Epithelial cell of esophagus (primary cell): ENCODE measurements around the gene TPI1.
A peak's percentile ranks its signal among the peaks of the same experiment; 100 is the strongest.

Source experiments
- DNase-seq: peaks from one replicate; pipeline ENCODE4 v3.0.0; 2010; ENCODE audit warnings: low read depth
- H3K4me3 ChIP-seq: 2 replicates; pipeline ENCODE4 v1.5.1; 2011; ENCODE audit warnings: mild to moderate bottlenecking, low read length, control low read depth
- CTCF ChIP-seq: IDR thresholded peaks from 2 replicates; pipeline ENCODE4 v1.5.1; 2011; ENCODE audit warnings: low read depth, mild to moderate bottlenecking, low read length, control low read depth, inconsistent platforms; ENCODE audit not compliant: insufficient read depth; ENCODE audit errors: missing control alignments

Gene TPI1

GRCh38 chr12:6867413-6868210, at the start of gene TPI1:
TPI1 (plus strand) TSS chr12:6867531; CDS start chr12:6867567, 36 bp downstream.
- peak; percentile 81 for DNase-seq
- peak within 1 kb of the TSS; percentile 88 for H3K4me3 ChIP-seq
- TF ChIP-seq CTCF: no peak

DNA sequence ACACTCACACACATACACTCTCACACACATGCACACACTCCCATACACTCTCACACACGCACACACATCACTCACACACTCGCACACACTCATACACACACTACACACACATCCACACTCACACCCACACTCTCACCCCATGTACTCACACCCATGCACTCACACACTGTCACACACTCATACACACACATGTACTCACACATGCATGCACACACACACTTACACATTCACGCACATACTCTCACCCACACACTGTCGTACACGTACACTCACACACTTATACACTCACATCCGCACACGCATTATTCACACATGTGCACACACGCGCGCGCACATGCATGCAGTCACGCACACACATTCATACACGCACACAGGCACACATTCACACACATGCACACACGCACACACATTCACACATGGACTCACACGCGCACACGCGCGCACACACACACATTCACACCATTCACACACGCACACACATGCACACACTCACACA, 49.6 kb upstream of the TPI1 start:
- no peak overlapping the region for H3K4me3 ChIP-seq
- no peak for TF ChIP-seq CTCF
- DNase-seq: no peak

DNA sequence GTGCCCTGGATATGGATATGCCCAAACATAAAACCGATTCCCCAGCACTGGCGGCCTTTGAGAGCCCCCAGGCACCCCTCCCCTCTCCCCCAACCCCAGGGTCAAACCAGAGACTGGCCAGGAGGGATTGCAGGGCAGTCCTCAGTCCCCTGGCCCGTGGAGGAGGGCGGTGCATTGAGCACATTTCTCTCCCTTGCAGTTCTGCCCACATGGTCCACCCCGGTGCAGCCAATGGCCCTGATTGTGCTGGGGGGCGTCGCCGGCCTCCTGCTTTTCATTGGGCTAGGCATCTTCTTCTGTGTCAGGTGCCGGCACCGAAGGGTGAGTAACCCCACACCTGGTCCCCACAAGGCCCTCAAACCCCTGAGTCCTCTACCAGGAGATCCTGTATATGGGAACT, 49.1 kb upstream of the TPI1 start:
- DNase-seq: no peak
- no peak overlapping the region for H3K4me3 ChIP-seq
- no peak for TF ChIP-seq CTCF

- no peak overlapping the region for H3K4me3 ChIP-seq
- TF ChIP-seq CTCF: no peak
- no peak for DNase-seq
These were observed 48.7 kb upstream of the TPI1 start for GRCh38 chr12:6818645-6819044.

DNA sequence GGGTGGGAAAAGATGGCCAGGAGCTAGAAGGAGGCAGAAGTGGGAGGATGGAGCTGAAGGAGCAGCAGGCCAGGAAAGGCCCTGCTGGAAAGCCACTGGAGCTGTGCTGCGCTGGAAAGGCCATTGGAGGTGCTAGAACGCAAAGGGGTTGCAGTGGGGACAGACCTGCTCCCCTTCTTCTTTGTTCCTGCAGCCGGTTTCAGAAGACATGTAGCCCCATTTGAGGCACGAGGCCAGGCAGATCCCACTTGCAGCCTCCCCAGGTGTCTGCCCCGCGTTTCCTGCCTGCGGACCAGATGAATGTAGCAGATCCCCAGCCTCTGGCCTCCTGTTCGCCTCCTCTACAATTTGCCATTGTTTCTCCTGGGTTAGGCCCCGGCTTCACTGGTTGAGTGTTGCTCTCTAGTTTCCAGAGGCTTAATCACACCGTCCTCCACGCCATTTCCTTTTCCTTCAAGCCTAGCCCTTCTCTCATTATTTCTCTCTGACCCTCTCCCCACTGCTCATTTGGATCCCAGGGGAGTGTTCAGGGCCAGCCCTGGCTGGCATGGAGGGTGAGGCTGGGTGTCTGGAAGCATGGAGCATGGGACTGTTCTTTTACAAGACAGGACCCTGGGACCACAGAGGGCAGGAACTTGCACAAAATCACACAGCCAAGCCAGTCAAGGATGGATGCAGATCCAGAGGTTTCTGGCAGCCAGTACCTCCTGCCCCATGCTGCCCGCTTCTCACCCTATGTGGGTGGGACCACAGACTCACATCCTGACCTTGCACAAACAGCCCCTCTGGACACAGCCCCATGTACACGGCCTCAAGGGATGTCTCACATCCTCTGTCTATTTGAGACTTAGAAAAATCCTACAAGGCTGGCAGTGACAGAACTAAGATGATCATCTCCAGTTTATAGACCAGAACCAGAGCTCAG, 48.0 kb upstream of the TPI1 start:
- DNase-seq: no peak
- H3K4me3 ChIP-seq: no peak overlapping the region
- no peak for TF ChIP-seq CTCF

GRCh38 chr12:6820166-6820565, 47.2 kb upstream of the TPI1 start:
- DNase-seq: no peak
- TF ChIP-seq CTCF: no peak
- no peak overlapping the region for H3K4me3 ChIP-seq
